WTC11 (cell line): Measurements from ENCODE around the gene UCK2. TPM values are rescaled to one million over a fixed set of nuclear protein-coding genes. Genes with fewer than 3 reads are reported as not detected.

ENCODE experiments used
- ATAC-seq: fragments of 200-7000 bp; cut with Tn5 transposase; 2 replicates; pipeline ENCODE4 v1.10.0; 2021; ENCODE audit warnings: mild to moderate bottlenecking, moderate library complexity
- CTCF ChIA-PET: fragments of 300-600 bp; sonication (Branson Sonifier 250); formaldehyde crosslinking; loops from one replicate; lab custom pipeline; 2021; ENCODE audit warnings: antibody characterized with exemption; lab: Charles Lee
- POLR2A ChIA-PET: fragments of 350-600 bp; sonication (Branson Sonifier 250); formaldehyde crosslinking; loops from one replicate; lab custom pipeline; 2021; ENCODE audit warnings: antibody characterized with exemption; lab: Charles Lee
- DNase-seq: peaks from one replicate; pipeline ENCODE4 v3.0.0; 2021; ENCODE audit warnings: low spot score
- H3K27ac Mint-ChIP-seq: 2 replicates; pipeline ENCODE4 v1.8.0; 2021; ENCODE audit warnings: mixed read lengths
- H3K27me3 Mint-ChIP-seq: 2 replicates; pipeline ENCODE4 v1.8.0; 2021; ENCODE audit warnings: low read depth, mild to moderate bottlenecking, moderate library complexity, mixed read lengths
- H3K36me3 Mint-ChIP-seq: 2 replicates; pipeline ENCODE4 v1.8.0; 2021; ENCODE audit warnings: mixed read lengths
- H3K4me1 Mint-ChIP-seq: 2 replicates; pipeline ENCODE4 v1.8.0; 2022; ENCODE audit warnings: mixed read lengths
- H3K4me3 Mint-ChIP-seq: 2 replicates; pipeline ENCODE4 v1.8.0; 2021; ENCODE audit warnings: mild to moderate bottlenecking, moderate library complexity, mixed read lengths
- H3K9me3 Mint-ChIP-seq: 2 replicates; pipeline ENCODE4 v1.8.0; 2021; ENCODE audit warnings: mixed read lengths
- CREB1 ChIP-seq: sonication (generic); formaldehyde crosslinking; IDR thresholded peaks from 2 replicates; pipeline ENCODE4 v1.8.0; 2023; ENCODE audit warnings: mild to moderate bottlenecking, missing genetic modification reagents
- MXD4 ChIP-seq: fragments of 250-450 bp; sonication (Bioruptor Pico); IDR thresholded peaks from 2 replicates; pipeline ENCODE4 v1.8.0; 2021; ENCODE audit warnings: mild to moderate bottlenecking, moderate library complexity, borderline replicate concordance
- SMAD3 ChIP-seq: sonication (generic); formaldehyde crosslinking; IDR thresholded peaks from 2 replicates; pipeline ENCODE4 v1.8.0; 2022; ENCODE audit warnings: missing genetic modification reagents, mild to moderate bottlenecking, borderline replicate concordance
- SMAD4 ChIP-seq: sonication (generic); formaldehyde crosslinking; IDR thresholded peaks from 2 replicates; pipeline ENCODE4 v1.8.0; 2022; ENCODE audit warnings: mild to moderate bottlenecking, missing genetic modification reagents
- TP53 ChIP-seq: sonication (generic); formaldehyde crosslinking; IDR thresholded peaks from 2 replicates; pipeline ENCODE4 v1.8.1; 2023; ENCODE audit warnings: mild to moderate bottlenecking, missing genetic modification reagents
- ZNF121 ChIP-seq: sonication (generic); formaldehyde crosslinking; IDR thresholded peaks from 2 replicates; pipeline ENCODE4 v1.8.0; 2023; ENCODE audit warnings: missing genetic modification reagents
- ZNF263 ChIP-seq: sonication (generic); formaldehyde crosslinking; IDR thresholded peaks from 2 replicates; pipeline ENCODE4 v1.8.1; 2022; ENCODE audit warnings: low read depth, mild to moderate bottlenecking, moderate library complexity, missing genetic modification reagents
- total RNA-seq: library from RNA; stranded (reverse); gene quantifications from 3 replicates; pipeline ENCODE4 v1.2.3, GENCODE V29; 2021
- TF ChIP-seq, protein P1 (sequence below): sonication (generic); formaldehyde crosslinking; IDR thresholded peaks from 2 replicates; pipeline ENCODE4 v1.8.1; 2022; ENCODE audit warnings: low read depth, mild to moderate bottlenecking, moderate library complexity, missing genetic modification reagents, borderline replicate concordance
- TF ChIP-seq, protein P2 (sequence below): sonication (generic); formaldehyde crosslinking; IDR thresholded peaks from 2 replicates; pipeline ENCODE4 v1.8.1; 2022; ENCODE audit warnings: missing genetic modification reagents, borderline replicate concordance
- TF ChIP-seq, protein P3 (sequence below): fragments of 250-450 bp; sonication (Bioruptor Pico); IDR thresholded peaks from 2 replicates; pipeline ENCODE4 v1.9.0; 2021; ENCODE audit warnings: mild to moderate bottlenecking
- TF ChIP-seq, protein P4 (sequence below): sonication (generic); formaldehyde crosslinking; IDR thresholded peaks from 2 replicates; pipeline ENCODE4 v1.8.1; 2023; ENCODE audit warnings: mild to moderate bottlenecking, missing genetic modification reagents, borderline replicate concordance
- TF ChIP-seq, protein P5 (sequence below): fragments of 250-450 bp; sonication (Bioruptor Pico); IDR thresholded peaks from 2 replicates; pipeline ENCODE4 v1.9.0; 2021; ENCODE audit warnings: mild to moderate bottlenecking, borderline replicate concordance

The UCK2 gene
- total RNA-seq, 1 experiment from 2014 or later = 85.7 TPM

DNA sequence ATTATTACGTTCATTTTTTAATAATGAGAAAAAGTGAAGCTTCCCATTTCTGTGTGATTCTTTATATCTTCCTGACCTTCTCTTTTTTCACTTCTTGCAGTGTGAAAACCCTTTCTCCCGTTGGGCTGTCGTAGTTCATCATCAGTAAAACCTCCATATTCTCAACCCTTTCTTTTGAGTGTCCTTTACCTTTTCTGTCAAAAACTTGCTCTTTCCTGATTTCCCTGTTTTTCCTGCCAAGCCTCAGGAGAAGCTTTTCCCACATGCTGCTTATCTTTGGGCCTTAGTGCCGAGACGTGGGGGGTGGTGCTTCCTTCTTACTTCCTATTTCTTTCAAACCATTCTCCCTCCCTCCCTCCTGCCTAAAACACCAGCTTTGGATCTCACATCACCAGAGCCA, 46.1 kb downstream of the UCK2 start:
- peaks cover 57% of the 10 kb centered on the region for H3K36me3 Mint-ChIP-seq
- DNase-seq (no peak), ATAC-seq (no peak)
- peaks cover 41% of the 10 kb centered on the region for H3K9me3 Mint-ChIP-seq
- H3K27me3 Mint-ChIP-seq = no peaks in the 10 kb centered on the region
- H3K27ac Mint-ChIP-seq = 0 out of 2 replicates have a peak overlapping the region, but pooled peaks have one; percentile 1
- peaks cover 38% of the 10 kb centered on the region for H3K4me1 Mint-ChIP-seq
- H3K4me3 Mint-ChIP-seq = no peak overlapping the region
- CTCF ChIA-PET = interaction anchor here (0.8 kb wide), 1 partner anchor 18 kb away, joined by 3 read pairs; no protein-coding TSS in a partner anchor
- TF ChIP-seq ZNF121 (CRISPR knock-in tag) = no peak
- TF ChIP-seq, protein P1, sequence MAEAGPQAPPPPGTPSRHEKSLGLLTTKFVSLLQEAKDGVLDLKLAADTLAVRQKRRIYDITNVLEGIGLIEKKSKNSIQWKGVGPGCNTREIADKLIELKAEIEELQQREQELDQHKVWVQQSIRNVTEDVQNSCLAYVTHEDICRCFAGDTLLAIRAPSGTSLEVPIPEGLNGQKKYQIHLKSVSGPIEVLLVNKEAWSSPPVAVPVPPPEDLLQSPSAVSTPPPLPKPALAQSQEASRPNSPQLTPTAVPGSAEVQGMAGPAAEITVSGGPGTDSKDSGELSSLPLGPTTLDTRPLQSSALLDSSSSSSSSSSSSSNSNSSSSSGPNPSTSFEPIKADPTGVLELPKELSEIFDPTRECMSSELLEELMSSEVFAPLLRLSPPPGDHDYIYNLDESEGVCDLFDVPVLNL = no peak
- TF ChIP-seq SMAD3 (CRISPR knock-in tag) = no peak
- TF ChIP-seq SMAD4 = no peak
- TF ChIP-seq, protein P2, sequence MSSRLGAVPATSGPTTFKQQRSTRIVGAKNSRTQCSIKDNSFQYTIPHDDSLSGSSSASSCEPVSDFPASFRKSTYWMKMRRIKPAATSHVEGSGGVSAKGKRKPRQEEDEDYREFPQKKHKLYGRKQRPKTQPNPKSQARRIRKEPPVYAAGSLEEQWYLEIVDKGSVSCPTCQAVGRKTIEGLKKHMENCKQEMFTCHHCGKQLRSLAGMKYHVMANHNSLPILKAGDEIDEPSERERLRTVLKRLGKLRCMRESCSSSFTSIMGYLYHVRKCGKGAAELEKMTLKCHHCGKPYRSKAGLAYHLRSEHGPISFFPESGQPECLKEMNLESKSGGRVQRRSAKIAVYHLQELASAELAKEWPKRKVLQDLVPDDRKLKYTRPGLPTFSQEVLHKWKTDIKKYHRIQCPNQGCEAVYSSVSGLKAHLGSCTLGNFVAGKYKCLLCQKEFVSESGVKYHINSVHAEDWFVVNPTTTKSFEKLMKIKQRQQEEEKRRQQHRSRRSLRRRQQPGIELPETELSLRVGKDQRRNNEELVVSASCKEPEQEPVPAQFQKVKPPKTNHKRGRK (CRISPR knock-in tag) = no peak
- no peak for TF ChIP-seq ZNF263 (CRISPR knock-in tag)
- no peak for TF ChIP-seq MXD4 (CRISPR knock-in tag)
- TF ChIP-seq, protein P3, sequence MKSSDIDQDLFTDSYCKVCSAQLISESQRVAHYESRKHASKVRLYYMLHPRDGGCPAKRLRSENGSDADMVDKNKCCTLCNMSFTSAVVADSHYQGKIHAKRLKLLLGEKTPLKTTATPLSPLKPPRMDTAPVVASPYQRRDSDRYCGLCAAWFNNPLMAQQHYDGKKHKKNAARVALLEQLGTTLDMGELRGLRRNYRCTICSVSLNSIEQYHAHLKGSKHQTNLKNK (CRISPR knock-in tag) = no peak
- TF ChIP-seq, protein P4, sequence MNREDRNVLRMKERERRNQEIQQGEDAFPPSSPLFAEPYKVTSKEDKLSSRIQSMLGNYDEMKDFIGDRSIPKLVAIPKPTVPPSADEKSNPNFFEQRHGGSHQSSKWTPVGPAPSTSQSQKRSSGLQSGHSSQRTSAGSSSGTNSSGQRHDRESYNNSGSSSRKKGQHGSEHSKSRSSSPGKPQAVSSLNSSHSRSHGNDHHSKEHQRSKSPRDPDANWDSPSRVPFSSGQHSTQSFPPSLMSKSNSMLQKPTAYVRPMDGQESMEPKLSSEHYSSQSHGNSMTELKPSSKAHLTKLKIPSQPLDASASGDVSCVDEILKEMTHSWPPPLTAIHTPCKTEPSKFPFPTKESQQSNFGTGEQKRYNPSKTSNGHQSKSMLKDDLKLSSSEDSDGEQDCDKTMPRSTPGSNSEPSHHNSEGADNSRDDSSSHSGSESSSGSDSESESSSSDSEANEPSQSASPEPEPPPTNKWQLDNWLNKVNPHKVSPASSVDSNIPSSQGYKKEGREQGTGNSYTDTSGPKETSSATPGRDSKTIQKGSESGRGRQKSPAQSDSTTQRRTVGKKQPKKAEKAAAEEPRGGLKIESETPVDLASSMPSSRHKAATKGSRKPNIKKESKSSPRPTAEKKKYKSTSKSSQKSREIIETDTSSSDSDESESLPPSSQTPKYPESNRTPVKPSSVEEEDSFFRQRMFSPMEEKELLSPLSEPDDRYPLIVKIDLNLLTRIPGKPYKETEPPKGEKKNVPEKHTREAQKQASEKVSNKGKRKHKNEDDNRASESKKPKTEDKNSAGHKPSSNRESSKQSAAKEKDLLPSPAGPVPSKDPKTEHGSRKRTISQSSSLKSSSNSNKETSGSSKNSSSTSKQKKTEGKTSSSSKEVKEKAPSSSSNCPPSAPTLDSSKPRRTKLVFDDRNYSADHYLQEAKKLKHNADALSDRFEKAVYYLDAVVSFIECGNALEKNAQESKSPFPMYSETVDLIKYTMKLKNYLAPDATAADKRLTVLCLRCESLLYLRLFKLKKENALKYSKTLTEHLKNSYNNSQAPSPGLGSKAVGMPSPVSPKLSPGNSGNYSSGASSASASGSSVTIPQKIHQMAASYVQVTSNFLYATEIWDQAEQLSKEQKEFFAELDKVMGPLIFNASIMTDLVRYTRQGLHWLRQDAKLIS (CRISPR knock-in tag) = no peak
- POLR2A ChIA-PET = no interaction called here

DNA sequence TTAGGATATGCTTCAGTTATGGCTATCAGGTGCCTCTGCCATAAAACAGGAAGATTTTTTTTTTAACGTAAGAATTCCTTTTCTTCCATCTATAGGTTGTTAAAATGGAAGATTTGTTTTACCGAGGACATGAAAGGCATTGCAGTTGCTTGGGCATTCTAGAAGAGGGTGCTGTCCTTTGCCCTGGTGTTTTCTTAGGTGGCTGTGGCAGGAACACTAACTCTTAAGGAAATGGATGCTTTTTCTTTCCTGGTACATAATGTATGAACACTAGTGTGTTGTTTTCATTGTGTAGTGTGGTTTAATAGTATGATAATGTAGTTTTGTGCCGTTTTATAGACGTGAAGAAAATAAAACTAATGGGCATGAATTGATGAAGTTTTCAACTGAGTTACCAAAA, 47.2 kb downstream of the UCK2 start:
- Mint-ChIP-seq H3K4me1 (peaks cover 36% of the 10 kb centered on the region), H3K27ac (peak overlapping the region; percentile 15; the same call in 1 of the 2 replicates), H3K9me3 (peaks cover 44% of the 10 kb centered on the region), H3K27me3 (no peaks in the 10 kb centered on the region), H3K36me3 (peaks cover 65% of the 10 kb centered on the region), H3K4me3 (no peak overlapping the region)
- TF ChIP-seq TP53 (CRISPR knock-in tag) (no peak), CREB1 (no peak)
- TF ChIP-seq, protein P5, sequence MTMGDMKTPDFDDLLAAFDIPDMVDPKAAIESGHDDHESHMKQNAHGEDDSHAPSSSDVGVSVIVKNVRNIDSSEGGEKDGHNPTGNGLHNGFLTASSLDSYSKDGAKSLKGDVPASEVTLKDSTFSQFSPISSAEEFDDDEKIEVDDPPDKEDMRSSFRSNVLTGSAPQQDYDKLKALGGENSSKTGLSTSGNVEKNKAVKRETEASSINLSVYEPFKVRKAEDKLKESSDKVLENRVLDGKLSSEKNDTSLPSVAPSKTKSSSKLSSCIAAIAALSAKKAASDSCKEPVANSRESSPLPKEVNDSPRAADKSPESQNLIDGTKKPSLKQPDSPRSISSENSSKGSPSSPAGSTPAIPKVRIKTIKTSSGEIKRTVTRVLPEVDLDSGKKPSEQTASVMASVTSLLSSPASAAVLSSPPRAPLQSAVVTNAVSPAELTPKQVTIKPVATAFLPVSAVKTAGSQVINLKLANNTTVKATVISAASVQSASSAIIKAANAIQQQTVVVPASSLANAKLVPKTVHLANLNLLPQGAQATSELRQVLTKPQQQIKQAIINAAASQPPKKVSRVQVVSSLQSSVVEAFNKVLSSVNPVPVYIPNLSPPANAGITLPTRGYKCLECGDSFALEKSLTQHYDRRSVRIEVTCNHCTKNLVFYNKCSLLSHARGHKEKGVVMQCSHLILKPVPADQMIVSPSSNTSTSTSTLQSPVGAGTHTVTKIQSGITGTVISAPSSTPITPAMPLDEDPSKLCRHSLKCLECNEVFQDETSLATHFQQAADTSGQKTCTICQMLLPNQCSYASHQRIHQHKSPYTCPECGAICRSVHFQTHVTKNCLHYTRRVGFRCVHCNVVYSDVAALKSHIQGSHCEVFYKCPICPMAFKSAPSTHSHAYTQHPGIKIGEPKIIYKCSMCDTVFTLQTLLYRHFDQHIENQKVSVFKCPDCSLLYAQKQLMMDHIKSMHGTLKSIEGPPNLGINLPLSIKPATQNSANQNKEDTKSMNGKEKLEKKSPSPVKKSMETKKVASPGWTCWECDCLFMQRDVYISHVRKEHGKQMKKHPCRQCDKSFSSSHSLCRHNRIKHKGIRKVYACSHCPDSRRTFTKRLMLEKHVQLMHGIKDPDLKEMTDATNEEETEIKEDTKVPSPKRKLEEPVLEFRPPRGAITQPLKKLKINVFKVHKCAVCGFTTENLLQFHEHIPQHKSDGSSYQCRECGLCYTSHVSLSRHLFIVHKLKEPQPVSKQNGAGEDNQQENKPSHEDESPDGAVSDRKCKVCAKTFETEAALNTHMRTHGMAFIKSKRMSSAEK (CRISPR knock-in tag) = no peak
- ATAC-seq (no peak), DNase-seq (no peak)
- ChIA-PET POLR2A (no interaction called here), CTCF (interaction anchor here (0.6 to 0.7 kb wide), 3 partner anchors 8 to 323 kb away, joined by 3 to 4 read pairs (median 3); no protein-coding TSS in a partner anchor)
